ENCODE measurements around the gene RAET1G. TPM values are rescaled to one million over a fixed set of nuclear protein-coding genes. Genes with fewer than 3 reads are reported as not detected.

Gene RAET1G
- polyA plus RNA-seq, 1 of the 3 experiments (the other 2 are of a cell fraction) = 2.5 TPM

DNA sequence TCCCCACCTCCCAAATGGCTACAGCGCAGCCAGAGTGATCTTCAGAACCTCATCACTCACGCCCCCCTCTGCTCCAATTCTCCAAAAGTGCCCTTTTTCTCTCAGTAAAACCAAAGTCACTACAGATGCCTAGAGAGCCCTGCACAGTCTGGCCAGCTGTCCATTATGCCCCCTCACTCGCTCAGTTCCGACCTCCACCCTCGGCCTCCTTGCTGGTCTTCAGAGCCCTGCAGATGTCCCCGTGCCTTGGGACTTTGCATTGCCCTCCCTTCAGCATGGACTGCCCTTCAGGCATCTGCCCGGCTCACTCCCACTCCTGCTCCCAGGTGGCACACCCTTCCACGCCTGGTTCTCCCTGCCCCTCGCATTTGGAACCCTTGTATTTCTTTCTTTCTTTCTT lies 24.0 kb downstream of the RAET1G start (continued):
- TF ChIP-seq CTCF (IDR thresholded peaks at IDR 0.05) = no peak
- no peak for TF ChIP-seq USF2 (IDR thresholded peaks at IDR 0.05; ENCODE audit: borderline replicate concordance, low read depth, low read length)
- no peak for TF ChIP-seq FOXM1 (IDR thresholded peaks at IDR 0.05; ENCODE audit: low read depth)
- no peak for TF ChIP-seq NFIC (IDR thresholded peaks at IDR 0.05; ENCODE audit: borderline replicate concordance)

DNA sequence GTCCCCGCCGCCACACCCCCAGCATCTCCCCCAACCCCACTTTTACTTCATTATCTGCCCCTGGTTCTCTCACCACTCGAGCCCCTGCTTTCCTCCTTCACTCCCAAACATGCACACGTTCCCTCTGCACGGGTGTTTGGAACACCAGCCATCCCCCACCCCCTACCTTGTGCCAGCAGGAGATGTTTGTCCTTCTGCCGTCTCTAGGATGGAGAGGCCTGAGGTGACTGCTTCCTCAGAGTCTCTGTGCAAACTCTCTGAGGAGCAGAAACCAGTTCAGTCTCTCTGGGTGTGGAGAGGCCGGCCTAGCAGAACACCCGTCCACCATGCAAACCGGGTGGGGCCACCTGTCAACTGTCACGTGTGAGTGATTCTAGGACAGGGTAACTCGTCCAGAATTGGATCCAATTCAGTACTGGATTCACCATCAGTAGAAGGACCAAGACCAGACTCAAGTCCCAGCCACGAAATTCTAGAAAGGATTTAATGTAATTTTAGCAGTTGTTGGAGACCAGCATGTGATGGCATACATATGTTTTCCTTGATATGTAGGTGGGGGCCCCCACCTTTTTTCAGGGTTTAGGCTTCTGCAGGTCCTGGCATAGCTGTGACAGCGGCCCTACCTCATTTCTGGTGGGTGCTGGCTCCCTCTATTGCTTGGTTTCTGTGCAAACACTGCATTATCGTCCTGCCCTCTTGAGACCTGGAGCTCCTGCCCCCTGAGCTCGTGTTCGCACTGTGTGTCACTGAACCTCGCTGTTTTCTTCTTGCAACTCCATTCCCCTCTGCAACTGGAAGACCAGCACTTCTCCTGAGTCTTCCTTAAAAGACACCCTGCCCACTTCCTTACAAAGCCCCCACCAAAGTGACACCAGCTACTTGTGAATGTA lies 24.8 kb downstream of the RAET1G start, which contains the start of gene RAET1E:
Gene RAET1E, minus strand, starts transcription at position 259 of the 890 bp plus-strand sequence. CDS start 7,212 bp downstream, outside the sequence.
- Histone ChIP-seq H3F3A (replicated peaks; ENCODE audit: insufficient read depth) (peaks cover 24% of the 10 kb centered on the region), H3K27me3 (ENCODE audit: insufficient read depth) (no peaks in the 10 kb centered on the region), H3K36me3 (replicated peaks in 1 of 2; ENCODE audit: control insufficient read depth in 1 of 2, insufficient read depth in 2 of 2, low read length in 1 of 2) (no peaks in the 10 kb centered on the region), H3K4me3 (ENCODE audit: low read depth in 2 of 2, low read length in 1 of 2) (peak within 1 kb of the TSS; percentile 7 to 59; a peak in 3 of 4 replicates), H3K9me3 (no peaks in the 10 kb centered on the region), H3K27ac (ENCODE audit: low read depth in 2 of 2, low read length in 1 of 2) (peak within 1 kb of the TSS; percentile 2 to 84; a peak in 3 of 4 replicates), H3K9ac (peak within 1 kb of the TSS; percentile 44; the same call in 1 of the 2 replicates), H3K9me2 (no peaks in the 10 kb centered on the region), H3K4me1 (ENCODE audit: control insufficient read depth in 1 of 2, insufficient read depth in 2 of 2, low read depth in 1 of 2, low read length in 1 of 2) (peaks cover 5 to 21% of the 10 kb centered on the region in 2 experiments; a peak in 3 of 4 replicates), H4K20me1 (ENCODE audit: insufficient read depth) (no peaks in the 10 kb centered on the region), H2AFZ (ENCODE audit: low read depth) (peak within 1 kb of the TSS; percentile 84; the same call in 1 of the 2 replicates), H3K4me2 (peak within 1 kb of the TSS; percentile 73), H3K79me2 (ENCODE audit: insufficient read depth) (no peaks in the 10 kb centered on the region)
- CTCF ChIA-PET = interaction anchor here (0.7 kb wide), 1 partner anchor 69 kb away, joined by 3 read pairs; no protein-coding TSS in a partner anchor
- POLR2A ChIA-PET = no interaction called here
- WGBS (ENCODE audit: low lambda C conversion rate) = 90% methylated on average over 16 of the region's 17 CpGs
- DNase-seq = no peak
- TF ChIP-seq SIN3A (IDR thresholded peaks at IDR 0.05; ENCODE audit: borderline replicate concordance, low read depth, low read length) = no peak
- TF ChIP-seq RAD21 (IDR thresholded peaks at IDR 0.05; ENCODE audit: low read length) = peak; percentile 28; the same call in 1 of the 2 replicates

- CTCF ChIA-PET = no interaction called here
- no peak for DNase-seq
- peaks cover 5 to 21% of the 10 kb centered on the region in 2 experiments; a peak in 3 of 4 replicates for H3K4me1 ChIP-seq (ENCODE audit: control insufficient read depth in 1 of 2, insufficient read depth in 2 of 2, low read depth in 1 of 2, low read length in 1 of 2)
- WGBS (ENCODE audit: low lambda C conversion rate) = 39% methylated on average over 13 of the region's 13 CpGs
- H3K79me2 ChIP-seq (ENCODE audit: insufficient read depth) = no peaks in the 10 kb centered on the region
- H3K9me2 ChIP-seq = no peaks in the 10 kb centered on the region
- H3K9me3 ChIP-seq = no peaks in the 10 kb centered on the region
- H3K4me2 ChIP-seq = peak overlapping the region; percentile 73
- peaks cover 24% of the 10 kb centered on the region for H3F3A ChIP-seq (replicated peaks; ENCODE audit: insufficient read depth)
- no peaks in the 10 kb centered on the region for H4K20me1 ChIP-seq (ENCODE audit: insufficient read depth)
- H2AFZ ChIP-seq (ENCODE audit: low read depth) = peak overlapping the region; percentile 84; the same call in 1 of the 2 replicates
- H3K9ac ChIP-seq = peak overlapping the region; percentile 44; the same call in 1 of the 2 replicates
- POLR2A ChIA-PET = no interaction called here
- no peaks in the 10 kb centered on the region for H3K27me3 ChIP-seq (ENCODE audit: insufficient read depth)
- no peaks in the 10 kb centered on the region for H3K36me3 ChIP-seq (replicated peaks in 1 of 2; ENCODE audit: control insufficient read depth in 1 of 2, insufficient read depth in 2 of 2, low read length in 1 of 2)
- peak overlapping the region; percentile 2 to 84; a peak in 3 of 4 replicates for H3K27ac ChIP-seq (ENCODE audit: low read depth in 2 of 2, low read length in 1 of 2)
- peak overlapping the region; percentile 7 to 59; a peak in 3 of 4 replicates for H3K4me3 ChIP-seq (ENCODE audit: low read depth in 2 of 2, low read length in 1 of 2)
- TF ChIP-seq TCF12 (IDR thresholded peaks at IDR 0.05) (peak; percentile 63; the same call in 1 of the 2 replicates), POLR2AphosphoS5 (IDR thresholded peaks at IDR 0.05; ENCODE audit: low read depth, low read length) (peak; percentile 21; the same call in 1 of the 2 replicates), NRF1 (IDR thresholded peaks at IDR 0.05; ENCODE audit: low read depth, low read length) (no peak), USF1 (IDR thresholded peaks at IDR 0.05; ENCODE audit: borderline replicate concordance, low read depth) (no peak), CTCF (IDR thresholded peaks at IDR 0.05) (no peak), NFIC (IDR thresholded peaks at IDR 0.05; ENCODE audit: borderline replicate concordance) (peak; percentile 77), FOXM1 (IDR thresholded peaks at IDR 0.05; ENCODE audit: low read depth) (no peak), EP300 (IDR thresholded peaks at IDR 0.05; ENCODE audit: borderline replicate concordance in 1 of 2, low read depth in 1 of 2, low read length in 1 of 2) (peak in 1 of 2 experiments; percentile 39; a peak in 1 of 4 replicates), GATA2 (CRISPR knock-in tag; IDR thresholded peaks at IDR 0.05) (no peak), FOSL2 (IDR thresholded peaks at IDR 0.05; ENCODE audit: borderline replicate concordance, low read depth) (peak; percentile 75; the same call in 1 of the 2 replicates), ELF1 (IDR thresholded peaks at IDR 0.05) (no peak), TAF1 (IDR thresholded peaks at IDR 0.05; ENCODE audit: borderline replicate concordance, low read depth, low read length) (no peak)
Measured at GRCh38 chr6:149897015-149897697, 25.8 kb downstream of the RAET1G start.

Measured in SK-N-SH (cell line).